Fibroblast of skin of abdomen (primary cell): ENCODE data around the gene FBXO44.

Experiments used
- DNase-seq: peaks from one replicate; pipeline ENCODE4 v3.0.0-alpha.2; 2013

The FBXO44 gene

DNA sequence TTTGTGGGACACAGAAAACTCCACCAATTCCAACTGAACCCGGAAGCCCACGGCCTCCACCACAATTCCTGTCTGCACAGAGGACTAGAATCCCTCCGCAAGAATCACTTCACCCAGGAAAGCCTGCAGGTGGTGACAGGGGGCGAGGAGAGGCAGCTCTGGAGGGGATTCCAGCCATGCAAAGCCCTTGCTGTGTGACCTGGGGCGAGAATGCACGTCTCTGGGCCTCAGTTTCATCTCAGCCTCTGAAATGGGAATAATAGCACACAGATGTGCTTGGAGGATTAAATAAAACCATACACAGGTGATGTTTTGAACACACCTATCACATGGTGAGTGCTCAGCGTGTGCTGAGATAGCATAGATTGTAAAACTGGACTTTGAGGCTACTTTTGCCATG, 14.6 kb upstream of the FBXO44 start:
- no peak for DNase-seq

DNA sequence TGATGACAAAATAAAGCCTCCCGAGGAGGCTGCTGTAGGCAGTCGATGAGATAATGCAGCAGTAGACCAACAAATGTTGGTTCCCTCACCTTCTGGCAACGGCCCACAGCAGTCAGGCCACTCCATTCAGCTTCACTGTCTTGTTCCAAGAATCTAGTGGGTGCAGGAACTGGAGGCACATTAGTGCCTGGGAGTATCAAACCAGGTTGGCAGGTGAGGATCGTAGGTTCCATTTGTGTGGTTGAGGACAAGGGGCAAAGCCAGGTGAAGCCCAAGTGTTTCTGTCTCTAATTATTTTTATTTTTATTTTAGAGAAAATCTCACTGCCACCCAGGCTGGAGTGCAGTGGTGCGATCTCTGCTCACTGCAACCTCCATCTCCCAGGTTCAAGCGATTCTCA, 13.7 kb upstream of the FBXO44 start:
- DNase-seq, result no peak

DNA sequence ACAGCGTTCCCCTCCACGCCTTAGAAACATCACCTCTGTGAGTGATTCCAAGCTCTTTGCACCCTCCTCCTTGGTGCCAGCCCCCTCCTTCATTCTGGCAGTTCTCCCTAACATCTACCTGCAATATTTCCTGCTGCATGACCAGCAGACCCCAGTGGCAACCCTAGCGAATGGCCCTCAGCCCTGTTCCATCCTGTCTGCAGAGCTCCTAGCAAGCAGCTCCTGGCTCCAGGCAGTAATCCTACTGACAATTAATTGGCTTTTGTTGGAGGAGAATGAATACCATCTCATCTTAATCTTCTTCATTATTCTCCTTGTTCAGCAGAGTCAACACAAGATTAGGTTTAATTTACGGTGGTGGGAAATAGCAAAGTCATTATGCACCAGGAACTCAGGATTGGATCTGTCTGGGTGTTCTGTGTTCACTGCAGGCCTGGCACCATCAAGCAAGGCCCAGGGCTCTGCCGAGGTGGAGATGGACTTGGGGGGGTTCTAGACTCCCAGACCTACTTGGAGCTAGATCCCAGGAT, 12.8 kb upstream of the FBXO44 start:
- no peak for DNase-seq

DNA sequence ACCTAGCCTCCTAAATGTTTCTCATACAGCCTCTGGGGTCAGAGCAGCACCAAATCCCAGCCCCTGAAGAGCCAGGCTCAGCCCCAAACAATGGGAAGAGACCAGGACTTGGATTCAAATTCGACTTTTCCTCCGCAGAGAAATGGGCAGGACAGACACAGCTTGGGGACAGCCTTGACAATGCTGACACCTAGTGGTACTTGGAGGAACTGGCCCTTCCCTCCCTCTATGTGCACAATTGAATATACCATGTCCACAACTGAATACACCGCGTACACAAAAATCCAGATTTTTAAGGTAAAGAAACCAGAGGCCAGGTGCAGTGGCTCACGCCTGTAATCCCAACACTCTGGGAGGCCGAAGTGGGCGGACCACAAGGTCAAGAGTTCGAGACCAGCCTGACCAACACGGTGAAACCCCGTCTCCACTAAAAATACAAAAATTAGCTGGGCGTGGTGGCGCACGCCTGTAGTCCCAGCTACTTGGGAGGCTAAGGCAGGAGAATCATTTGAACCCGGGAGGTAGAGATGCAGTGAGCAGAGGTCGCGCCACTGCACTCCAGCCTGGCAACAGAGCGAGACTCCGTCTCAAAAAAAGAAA, 12.2 kb upstream of the FBXO44 start:
- DNase-seq, result peak; percentile 44

DNA sequence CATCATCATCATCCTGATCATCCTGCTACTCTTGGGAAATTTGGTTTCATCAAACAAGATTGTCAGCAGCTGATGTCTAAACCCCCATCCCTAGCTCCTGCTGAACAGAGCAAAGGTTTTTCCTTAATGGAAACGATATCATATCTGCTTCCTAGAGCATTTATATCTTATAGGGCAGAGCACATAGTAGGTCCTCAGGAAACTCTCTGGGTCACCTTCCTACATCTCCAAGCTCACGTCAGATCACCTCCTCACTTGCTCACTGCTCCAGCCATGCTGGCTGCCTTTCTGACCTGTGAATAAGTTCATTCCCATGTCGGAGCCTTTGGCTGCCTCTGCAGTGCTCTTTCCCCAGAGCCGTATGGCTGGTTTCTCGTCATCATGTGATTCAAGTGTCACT, 10.9 kb upstream of the FBXO44 start:
- DNase-seq, result no peak

DNA sequence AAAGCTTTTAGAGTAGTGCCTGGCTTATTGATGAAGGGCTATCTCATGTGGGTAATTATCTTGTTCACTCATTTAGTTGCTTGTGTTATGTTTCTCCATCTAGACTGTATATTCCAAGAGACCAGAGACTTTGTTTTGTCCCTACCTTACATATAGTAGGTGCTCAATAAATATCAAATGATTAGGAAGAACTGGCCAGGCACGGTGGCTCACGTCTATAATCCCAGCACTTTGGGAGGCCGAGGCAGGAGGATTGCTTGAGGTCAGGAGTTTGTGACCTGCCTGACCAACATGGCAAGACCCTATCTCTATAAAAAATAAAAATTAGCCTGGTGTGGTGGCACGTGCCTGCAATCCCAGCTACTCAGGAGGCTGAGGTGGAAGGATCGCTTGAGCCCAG, 9.4 kb upstream of the FBXO44 start:
- no peak for DNase-seq

DNA sequence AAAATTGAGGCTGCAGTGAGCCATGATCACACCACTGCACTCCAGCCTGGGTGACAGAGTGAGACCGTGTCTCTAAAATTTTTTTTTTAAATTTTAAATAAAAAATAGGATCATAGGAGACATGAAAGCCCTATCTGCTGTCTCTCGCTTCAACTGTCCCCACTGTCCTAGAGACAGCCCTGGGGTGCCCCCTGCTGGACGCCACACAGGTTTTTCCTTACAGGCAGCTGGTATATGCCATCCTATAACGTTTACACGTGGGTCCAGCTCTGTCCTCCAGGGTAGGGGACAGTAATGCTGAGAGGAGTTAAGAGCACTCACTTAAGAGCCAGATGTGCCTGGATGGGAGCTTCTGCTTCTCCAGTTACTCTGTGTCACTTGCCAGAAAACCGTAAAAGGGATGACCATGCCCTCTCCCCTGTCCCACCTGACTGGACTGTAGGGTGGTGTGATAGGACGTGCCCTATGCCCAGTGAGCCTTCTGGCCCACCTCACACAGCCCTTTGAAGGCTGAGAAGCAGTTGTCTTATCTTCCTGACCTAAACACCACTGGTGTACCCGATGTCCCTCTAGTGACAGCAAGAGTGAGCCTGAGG, 8.9 kb upstream of the FBXO44 start:
- peak; percentile 56 for DNase-seq

DNA sequence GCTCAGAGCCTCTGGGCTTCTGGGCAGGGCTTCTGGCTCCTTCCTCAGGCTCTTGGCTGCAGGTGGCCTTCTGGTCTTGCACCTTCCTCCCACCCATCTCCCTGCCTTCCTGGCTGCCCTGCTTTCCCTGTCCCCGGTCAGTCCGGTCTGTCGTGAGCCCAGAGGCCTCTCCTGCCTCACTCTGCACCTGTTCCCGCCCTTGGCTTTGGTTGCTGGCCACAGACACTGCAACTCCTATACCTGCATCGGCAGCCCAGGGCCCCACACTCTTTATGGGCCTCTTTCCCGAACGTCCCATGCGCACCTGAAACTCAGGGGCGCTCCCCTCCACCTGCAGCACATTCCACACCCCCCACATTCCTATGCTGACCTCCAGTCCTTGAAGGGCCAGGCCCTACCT, 8.4 kb upstream of the FBXO44 start:
- DNase-seq, result no peak

DNA sequence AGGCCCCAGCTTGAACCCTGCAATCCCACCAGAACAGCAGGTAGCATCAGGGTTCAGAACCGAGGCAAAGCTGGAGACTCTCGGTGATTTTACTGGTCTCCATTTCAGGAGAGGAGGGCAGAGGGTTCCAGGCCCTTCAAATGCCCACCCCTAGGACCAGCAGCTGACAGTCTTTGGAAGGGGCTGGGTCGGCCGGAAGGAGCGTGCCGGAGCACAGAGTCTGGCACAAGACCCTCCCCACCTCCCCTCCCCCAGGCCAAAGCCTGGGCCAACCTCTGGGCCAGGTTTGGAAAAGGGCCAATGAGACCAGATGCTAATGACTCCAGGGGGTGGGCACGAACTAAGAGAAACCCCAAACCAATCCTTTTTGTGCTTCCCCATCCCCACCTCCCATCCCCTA, 7.3 kb upstream of the FBXO44 start:
- DNase-seq, result no peak

DNA sequence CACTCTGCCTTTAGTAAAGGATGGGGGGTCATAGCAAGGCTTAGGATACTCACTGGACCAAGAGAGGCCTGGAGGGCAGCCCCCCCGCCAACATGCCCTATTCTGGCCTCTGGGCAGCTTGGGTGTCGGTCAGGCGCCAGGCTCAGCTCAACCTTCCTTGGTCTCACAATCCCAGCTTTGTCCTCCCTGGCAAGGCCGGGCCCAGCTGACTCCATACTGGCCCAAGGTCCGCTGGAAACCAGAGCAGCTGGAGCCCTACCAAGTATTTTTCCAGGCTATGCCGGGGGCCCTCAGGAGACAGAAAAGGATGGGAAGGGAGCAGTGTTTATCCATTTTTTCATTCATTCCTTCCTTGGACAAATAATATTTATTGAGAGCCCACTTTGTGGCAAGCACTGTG, 6.6 kb upstream of the FBXO44 start:
- DNase-seq, result no peak

DNA sequence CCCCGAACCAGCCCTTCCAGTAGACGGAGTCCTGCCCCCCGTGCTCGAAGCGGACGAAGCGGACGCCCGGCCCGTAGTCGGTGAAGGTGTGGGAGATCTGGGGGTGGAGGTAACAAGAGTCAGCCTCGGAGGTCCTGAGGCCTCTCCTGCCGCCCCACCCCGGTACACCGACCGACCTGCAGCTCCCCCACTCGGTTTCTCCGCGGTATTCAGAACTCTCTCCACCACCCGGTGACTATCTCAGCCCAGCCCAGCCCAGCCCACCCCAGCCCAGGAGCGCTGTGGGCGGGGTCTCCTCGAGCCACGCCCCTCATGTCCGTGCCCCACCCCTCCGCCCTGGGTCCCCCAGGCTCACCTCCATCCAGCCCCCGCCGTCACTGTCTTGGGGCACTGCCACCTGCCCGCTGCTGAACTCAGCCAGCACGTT, 5.9 kb upstream of the FBXO44 start:
- no peak for DNase-seq

DNA sequence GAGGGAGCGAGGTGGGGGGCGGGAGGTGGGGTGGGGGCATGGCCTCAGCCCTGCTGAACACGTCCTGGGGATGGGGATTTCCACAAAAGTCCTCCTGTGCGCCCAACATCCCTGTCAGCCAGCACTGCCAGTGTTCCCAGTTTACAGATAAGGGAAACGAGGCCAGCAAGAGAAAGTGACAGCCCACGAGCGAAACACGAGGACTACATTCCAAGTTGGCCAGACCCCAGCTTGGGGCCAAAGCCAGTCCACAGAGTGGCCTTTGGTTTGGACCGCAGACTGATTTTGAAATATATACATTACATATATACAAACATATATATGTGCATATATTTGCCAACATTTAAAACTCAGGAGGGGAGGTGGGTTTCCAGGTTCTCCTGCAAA, 5.4 kb upstream of the FBXO44 start:
- DNase-seq, result no peak

DNA sequence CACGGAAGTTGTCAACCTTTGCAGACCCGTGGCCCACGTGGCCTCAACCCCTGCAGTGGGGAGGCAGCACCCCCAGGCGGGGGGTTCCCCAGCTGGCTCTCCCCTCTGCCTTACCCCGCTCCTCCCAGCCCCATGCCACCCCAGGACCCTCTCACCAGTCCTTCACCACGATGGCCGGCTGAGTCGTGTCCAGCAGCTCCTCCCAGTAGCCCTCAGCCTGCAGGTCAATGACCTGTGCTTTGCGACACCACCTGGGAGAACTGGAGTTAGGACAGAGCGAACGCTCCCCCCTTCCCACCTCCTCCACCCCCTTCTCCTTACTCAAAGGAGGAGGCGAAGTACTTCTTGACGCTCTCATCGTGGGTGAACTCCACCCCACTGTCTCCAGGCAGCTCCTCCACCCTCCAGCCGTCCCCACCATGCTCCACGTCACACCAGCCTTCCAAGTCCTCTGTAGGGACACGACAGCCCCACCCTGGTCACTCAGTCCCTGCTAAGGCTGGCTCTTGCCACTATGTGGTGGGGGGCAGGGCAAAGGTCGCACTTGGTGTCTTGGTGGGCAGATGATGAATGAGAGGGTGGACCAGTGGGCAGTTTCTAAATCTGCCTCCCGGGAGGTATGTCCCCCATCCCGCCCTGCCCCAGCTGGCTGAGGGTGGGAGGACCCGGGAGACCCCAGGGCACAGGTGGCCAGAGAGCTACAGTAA, 4.9 kb upstream of the FBXO44 start:
- DNase-seq, result no peak

DNA sequence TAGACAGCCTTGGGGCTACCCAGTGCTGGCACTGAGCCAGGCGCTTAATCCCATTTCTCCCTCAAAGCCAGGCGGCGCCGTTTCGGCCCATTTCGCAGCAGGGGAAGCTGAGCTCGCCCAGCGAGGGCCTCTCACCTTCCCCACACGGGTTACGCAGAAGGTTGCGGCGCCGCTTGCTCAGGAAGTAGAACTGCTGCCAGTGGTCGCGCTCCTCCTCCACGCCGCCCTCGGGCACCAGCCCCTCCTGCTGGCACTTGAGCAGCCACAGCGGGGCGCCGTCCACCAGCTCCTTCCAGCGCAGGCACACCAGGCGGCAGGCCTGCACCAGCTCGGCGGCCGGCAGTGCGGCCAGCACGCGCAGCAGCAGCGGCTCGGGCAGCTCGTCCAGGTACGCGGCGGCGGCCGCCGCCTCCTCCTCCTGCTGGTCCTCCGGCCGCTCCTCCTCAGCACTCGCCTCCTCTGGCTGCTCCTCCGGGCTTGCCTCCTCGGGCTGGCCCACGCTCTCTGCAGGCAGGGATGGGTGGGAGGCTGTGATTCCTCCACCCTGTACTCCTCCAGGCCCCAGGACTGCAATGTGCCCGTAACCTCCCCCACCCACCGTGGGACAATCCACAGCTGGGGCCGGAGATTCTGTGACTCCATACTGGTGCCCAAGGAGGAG, 4.2 kb upstream of the FBXO44 start:
- DNase-seq, result peak; percentile 47

DNA sequence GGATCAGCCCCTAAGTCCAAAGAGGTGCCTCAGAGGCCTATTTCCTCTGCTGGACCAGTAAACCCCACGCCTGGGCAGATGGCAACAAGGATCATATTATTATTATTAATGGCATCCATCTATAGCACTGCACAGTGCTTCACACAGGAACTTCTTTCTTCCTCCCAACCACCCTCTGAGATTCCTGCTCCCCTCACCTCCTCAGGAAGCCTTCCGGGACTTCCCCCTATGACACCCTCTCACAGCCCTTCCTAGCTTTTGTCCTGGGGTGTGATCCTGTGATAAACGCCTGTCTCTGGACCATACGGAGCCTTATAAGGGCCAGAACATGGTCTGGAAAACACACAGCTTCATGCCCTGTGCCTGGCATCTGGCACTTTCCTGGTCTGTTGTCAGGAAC, 3.7 kb upstream of the FBXO44 start:
- DNase-seq, result no peak

DNA sequence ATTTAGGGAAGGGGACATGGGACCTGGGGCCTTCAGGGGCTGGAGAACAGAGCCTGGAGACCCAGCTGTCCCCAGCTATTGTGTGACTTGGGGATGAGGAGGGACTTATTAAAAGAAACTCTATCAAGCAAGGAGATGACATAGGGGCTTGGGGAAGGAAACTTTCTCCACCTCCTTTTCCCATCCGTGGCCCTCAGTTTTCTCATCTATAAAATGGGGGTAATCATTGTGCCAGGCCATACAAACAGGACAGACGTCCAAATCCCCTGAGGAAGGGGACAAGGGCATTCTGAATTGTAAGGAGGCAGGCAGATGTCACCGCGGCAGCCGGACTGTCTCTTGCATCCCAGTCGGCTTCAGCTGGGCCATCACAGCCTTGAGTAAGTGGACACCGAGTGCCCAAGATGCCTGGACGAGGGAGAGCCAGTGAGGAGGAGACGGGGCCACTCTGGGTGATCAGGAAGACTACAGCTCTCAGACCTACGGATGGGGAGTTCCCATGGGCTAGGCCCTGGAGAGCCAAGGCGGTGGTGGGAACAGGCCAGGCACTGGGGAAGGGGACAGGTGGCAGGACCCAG, 2.4 kb upstream of the FBXO44 start:
- no peak for DNase-seq

DNA sequence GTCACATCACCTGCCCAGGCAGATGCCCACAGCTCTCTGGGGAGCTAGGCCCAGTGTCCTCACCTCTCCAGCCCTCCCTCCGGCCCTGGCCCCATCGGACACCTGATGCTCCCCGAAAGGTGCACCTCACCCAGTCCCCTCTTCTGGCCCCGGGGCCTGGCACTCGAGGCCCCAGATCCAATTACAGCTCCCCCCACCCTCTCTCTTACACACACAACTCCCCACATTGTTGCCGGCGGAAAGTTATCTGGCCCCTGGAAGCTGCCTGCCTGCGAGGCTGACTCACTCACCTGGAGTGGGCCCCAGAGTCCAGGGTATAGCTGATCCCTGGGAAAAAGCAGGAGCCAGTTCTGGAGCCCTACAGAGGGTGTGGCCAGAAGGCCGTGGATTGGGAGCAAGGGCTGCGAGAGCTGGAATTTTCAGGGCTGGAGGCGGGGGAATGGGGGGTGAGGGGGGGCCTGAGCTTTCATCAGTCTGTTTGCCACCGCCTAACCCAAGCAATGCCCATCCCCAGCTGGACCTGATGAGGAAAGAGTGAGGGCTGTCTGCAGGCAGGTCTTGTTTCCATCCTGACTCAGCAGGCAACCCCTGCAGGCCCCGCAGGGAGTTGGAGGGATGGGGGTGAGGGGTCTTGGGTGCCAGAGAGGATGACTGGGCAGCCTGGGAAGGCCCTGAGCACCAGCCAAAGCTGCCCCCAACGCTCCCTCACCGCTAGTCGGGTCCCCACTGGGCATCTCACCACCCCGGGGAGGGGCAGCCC, 1.4 kb upstream of the FBXO44 start:
- no peak for DNase-seq

DNA sequence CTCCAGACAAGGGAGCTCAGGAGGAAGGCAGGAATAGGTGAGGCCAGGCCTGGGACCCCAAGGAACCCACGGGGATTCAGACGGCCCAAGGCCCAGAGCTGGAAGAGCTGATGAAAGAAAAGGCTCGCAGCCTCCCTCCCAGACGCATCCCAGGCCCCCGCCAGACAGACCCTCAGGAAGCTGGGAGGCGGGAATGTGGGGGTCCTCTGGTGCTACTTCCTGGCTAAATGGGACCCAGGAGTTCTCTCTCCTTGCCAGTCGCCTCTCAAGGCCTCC, 878 bp upstream of the FBXO44 start:
- no peak for DNase-seq

DNA sequence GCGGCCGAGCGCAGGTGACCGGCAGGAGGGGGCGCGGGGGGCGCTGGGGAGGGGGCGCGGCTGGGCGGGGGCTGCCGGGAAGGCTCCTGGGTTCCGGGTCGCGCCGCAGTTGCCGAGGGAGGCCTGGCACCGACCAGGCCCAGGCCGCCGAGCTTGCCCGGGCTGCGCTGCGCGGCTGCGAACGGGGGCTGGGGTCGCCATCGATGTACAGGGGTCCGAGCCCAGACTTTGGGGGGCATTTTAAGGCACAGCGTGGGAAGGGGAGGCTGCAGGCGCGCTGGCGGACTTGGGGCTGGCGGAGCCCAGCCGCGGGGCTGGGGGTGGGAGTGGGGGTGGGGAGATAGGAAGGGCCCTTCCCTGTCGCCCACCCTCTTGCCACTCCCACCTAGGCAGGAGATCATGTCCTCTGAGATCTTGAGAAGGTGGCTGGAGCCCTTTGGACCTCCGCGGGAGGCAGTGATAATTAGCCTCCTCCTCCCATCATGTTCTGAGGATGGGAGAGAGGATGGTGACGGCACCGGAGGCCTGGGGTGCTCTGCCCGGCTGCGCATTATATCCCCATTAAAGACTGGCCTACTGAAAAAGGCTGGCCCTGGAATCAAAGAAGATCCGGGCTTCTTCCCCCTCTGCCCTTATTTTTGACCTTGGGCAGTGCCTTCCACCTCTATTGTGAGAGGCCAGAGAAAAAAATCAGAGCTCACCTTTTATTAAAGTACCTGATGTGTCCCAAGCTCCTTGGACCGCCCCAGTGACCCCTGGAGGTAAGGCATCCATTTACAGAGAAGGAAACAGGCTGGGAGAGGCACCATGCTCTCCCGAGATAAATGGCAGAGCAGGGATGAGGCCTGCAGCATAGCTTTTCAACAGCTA, 497 bp downstream of the FBXO44 start:
- DNase-seq, result no peak

DNA sequence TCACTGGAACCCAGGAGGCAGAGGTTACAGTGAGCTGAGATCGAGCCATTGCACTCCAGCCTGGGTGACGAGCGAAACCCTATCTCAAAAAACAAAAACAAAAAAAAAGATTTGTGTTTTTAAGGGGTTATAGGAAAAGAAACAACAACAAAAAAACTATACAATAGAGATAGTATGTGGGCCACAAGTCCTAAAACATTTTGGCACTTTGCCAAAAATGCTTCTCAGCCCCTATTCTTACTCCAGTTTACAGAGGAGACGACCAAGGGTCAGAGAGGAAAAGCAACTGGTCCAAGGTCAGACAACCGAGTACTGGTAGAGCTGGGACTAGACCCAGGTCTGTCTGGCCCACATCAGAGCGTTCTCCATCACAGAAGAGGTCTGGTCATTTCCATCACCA, 3.0 kb downstream of the FBXO44 start:
- DNase-seq, result no peak

DNA sequence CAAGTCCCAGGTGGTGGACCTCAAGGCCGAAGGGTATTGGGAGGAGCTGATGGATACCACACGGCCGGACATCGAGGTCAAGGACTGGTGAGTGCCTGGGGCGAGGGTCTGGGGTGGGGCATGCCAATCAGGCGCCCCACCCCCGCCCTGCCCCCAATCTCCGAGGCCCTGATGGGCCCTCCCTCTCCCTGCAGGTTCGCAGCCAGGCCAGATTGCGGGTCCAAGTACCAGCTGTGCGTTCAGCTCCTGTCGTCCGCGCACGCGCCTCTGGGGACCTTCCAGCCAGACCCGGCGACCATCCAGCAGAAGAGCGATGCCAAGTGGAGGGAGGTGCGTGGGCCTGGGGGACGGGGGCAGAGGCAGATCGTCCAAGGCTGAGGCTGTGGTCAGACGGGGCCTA, 3.9 kb downstream of the FBXO44 start:
- no peak for DNase-seq

DNA sequence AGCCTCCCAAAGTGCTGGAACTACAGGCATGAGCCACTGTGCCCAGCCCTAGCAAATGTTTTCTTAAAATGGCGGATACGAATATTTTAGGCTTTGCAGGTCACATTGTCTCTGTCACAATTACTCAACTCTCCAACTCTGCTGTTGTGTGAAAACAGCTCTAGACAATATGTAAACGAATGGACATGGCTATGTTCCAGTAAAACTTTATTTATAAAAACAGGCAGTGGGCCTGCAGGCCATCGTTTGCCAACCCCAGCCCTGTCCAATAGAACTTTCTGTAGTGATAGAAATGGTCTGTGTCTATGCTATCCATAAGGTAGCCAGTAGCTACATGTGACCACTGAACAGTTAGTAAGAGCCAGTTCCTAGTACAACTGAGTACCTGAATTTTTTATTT, 5.1 kb downstream of the FBXO44 start:
- DNase-seq, result no peak
